Sigmoid colon (tissue), 7 donors: ENCODE data around the gene TEX264. TPM values are rescaled to one million over a fixed set of nuclear protein-coding genes. Genes with fewer than 3 reads are reported as not detected.

Experiments used
- DNase-seq: peaks from one replicate; pipeline ENCODE4 v3.0.0-alpha.2; 2019
- H3K27ac ChIP-seq, 4 donors: fragments of 200-600 bp; sonication (generic); one replicate each; pipeline ENCODE4 v1.5.1; 2016 to 2019; ENCODE audit warnings: mild to moderate bottlenecking in 1 of 4
- H3K27me3 ChIP-seq, 3 donors: fragments of 200-600 bp; sonication (generic); one replicate each; pipeline ENCODE4 v1.5.1; 2019; ENCODE audit warnings: mild to moderate bottlenecking in 1 of 3
- H3K36me3 ChIP-seq, 4 donors: fragments of 200-600 bp; sonication (generic); one replicate each; pipeline ENCODE4 v1.5.1; 2016 to 2019
- H3K4me1 ChIP-seq, 4 donors: fragments of 200-600 bp; sonication (generic); one replicate each; pipeline ENCODE4 v1.5.1; 2017 to 2019
- H3K4me3 ChIP-seq, 4 donors: fragments of 200-600 bp; sonication (generic); one replicate each; pipeline ENCODE4 v1.5.1; 2017 to 2019; ENCODE audit warnings: mild to moderate bottlenecking in 2 of 4, moderate library complexity in 1 of 4
- H3K9me3 ChIP-seq, 4 donors: fragments of 200-600 bp in 3 of 4; sonication (generic) in 3 of 4; one replicate each; pipeline versions ENCODE4 v1.5.1 to v1.6.1; 2013 to 2019
- EP300 ChIP-seq, 4 donors: sonication (generic); formaldehyde crosslinking; IDR thresholded peaks; one replicate each; pipeline ENCODE4 v1.6.1; 2017; ENCODE audit warnings: antibody characterized with exemption in 4 of 4
- POLR2A ChIP-seq, 2 donors: fragments of 450-650 bp; IDR thresholded peaks; one replicate each; pipeline ENCODE4 v1.6.1; 2016; ENCODE audit warnings: antibody characterized with exemption in 2 of 2, mild to moderate bottlenecking in 2 of 2, moderate library complexity in 2 of 2
- POLR2AphosphoS5 ChIP-seq, 4 donors: sonication (generic); formaldehyde crosslinking; IDR thresholded peaks; one replicate each; pipeline ENCODE4 v1.6.1; 2017; ENCODE audit warnings: antibody characterized with exemption in 4 of 4
- WGBS, 2 donors: extraction: QIAGEN DNeasy Blood & Tissue Kit; methylation state at CpG; one replicate each; pipeline ENCODE4 v1.1.7; 2013; 5-methylcytosine and 5-hydroxymethylcytosine counted together
- intact Hi-C: fragments of 100-400 bp; cut with DNase I; formaldehyde crosslinking; loops from one replicate; pipeline ENCODE4 v1.15.1; 2023
- polyA plus RNA-seq, 3 donors: library from polyadenylated mRNA; stranded (reverse); fragments of 200-250 nt; gene quantifications; one replicate each; pipeline ENCODE4 v1.2.3, GENCODE V29; 2013
- total RNA-seq, 4 donors: library from RNA; depleted of rRNA; stranded (reverse); fragments of >200 nt; gene quantifications; one replicate each; pipeline ENCODE4 v1.1.0, GENCODE V29; 2016
- TF ChIP-seq, protein P1 (sequence below), 4 experiments: fragments of 450-650 bp in 3 of 4; fragments of 200-600 bp in 1 of 4; IDR thresholded peaks; one replicate each; pipeline ENCODE4 v1.5.1; 2016 to 2019; ENCODE audit warnings: antibody characterized with exemption in 4 of 4, mild to moderate bottlenecking in 3 of 4, moderate library complexity in 2 of 4
- donor health status: healthy with polysubstance abuse.
- donor health status: Bipolar disorder and iron deficiency.
- donor health status: healthy.

The TEX264 gene
- total and polyA plus RNA-seq, 7 donors, result 23.4 to 79.7 (median 69.3) TPM

DNA sequence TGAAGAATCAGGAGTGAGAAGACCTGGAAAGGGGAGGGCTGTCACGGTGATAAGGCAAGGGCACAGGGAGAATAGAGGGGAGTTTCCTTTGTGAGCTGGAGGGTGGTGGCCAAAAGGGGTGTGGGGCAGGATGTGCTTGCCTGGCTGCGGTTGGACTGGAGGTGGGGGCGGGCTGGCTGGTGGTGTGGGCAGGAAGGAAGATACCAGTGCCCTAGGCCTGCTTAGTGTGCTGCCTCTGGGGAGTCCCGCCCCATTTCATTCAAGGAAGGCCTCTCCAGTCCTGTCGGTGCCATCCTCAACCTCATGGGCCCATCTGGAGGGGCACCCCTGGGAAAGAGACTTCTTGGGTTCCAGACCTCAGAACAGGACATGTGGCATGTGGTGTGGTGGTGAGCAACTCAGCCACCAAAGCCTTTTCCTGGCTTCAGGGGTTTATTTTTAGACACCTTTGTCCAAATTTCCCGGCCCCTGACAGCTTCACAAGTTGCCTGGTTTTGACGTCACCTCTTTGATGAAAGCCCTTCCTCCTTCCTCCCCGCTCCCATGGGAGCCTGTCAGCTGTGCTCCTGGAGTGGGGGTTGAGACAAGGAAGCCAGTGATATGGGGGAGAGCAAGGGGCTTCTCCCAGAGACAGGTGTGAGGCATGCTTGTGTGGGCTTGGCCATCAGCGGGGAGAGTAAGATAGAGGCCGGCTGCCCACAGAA, 15.6 kb downstream of the TEX264 start:
- 52 to 84% methylated on average over 10 of the region's 10 CpGs for WGBS, 2 donors
- H3K27ac ChIP-seq, result peak overlapping the region in 3 of 4 donors; percentile 39 to 73 (median 47)
- TF ChIP-seq EP300 (IDR thresholded peaks at IDR 0.05) (peak in 1 of 4 donors; percentile 26), POLR2A (IDR thresholded peaks at IDR 0.05) (no peak), POLR2AphosphoS5 (IDR thresholded peaks at IDR 0.05) (peak in 1 of 4 donors; percentile 30)
- TF ChIP-seq, protein P1, sequence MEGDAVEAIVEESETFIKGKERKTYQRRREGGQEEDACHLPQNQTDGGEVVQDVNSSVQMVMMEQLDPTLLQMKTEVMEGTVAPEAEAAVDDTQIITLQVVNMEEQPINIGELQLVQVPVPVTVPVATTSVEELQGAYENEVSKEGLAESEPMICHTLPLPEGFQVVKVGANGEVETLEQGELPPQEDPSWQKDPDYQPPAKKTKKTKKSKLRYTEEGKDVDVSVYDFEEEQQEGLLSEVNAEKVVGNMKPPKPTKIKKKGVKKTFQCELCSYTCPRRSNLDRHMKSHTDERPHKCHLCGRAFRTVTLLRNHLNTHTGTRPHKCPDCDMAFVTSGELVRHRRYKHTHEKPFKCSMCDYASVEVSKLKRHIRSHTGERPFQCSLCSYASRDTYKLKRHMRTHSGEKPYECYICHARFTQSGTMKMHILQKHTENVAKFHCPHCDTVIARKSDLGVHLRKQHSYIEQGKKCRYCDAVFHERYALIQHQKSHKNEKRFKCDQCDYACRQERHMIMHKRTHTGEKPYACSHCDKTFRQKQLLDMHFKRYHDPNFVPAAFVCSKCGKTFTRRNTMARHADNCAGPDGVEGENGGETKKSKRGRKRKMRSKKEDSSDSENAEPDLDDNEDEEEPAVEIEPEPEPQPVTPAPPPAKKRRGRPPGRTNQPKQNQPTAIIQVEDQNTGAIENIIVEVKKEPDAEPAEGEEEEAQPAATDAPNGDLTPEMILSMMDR (IDR thresholded peaks at IDR 0.05), result no peak
- H3K27me3 ChIP-seq, result no peaks in the 10 kb centered on the region
- intact Hi-C loops, result no loop called here
- no peak for DNase-seq
- peaks cover 7 to 72% (median 30%) of the 10 kb centered on the region in 4 donors for H3K36me3 ChIP-seq
- no peak overlapping the region for H3K4me3 ChIP-seq
- H3K4me1 ChIP-seq, result peaks cover 0 to 21% (median 9%) of the 10 kb centered on the region in 4 donors
- no peaks in the 10 kb centered on the region for H3K9me3 ChIP-seq

GRCh38 chr3:51687431-51688205, 16.6 kb downstream of the TEX264 start:
- peaks cover 0 to 11% (median 4%) of the 10 kb centered on the region in 4 donors for H3K4me1 ChIP-seq
- 90 to 93% methylated on average over 14 of the region's 14 CpGs for WGBS, 2 donors
- TF ChIP-seq POLR2AphosphoS5 (IDR thresholded peaks at IDR 0.05) (no peak), POLR2A (IDR thresholded peaks at IDR 0.05) (no peak)
- no peak overlapping the region for H3K4me3 ChIP-seq
- intact Hi-C loops, result no loop called here
- peak overlapping the region in 3 of 4 donors; percentile 4 to 73 (median 39) for H3K27ac ChIP-seq
- DNase-seq, result no peak
- H3K27me3 ChIP-seq, result no peaks in the 10 kb centered on the region
- H3K9me3 ChIP-seq, result no peaks in the 10 kb centered on the region
- peaks cover 7 to 81% (median 36%) of the 10 kb centered on the region in 4 donors for H3K36me3 ChIP-seq

GRCh38 chr3:51688206-51688600, 17.2 kb downstream of the TEX264 start:
- peaks cover 7 to 87% (median 41%) of the 10 kb centered on the region in 4 donors for H3K36me3 ChIP-seq
- no peaks in the 10 kb centered on the region for H3K27me3 ChIP-seq
- no peak overlapping the region for H3K27ac ChIP-seq
- no peak overlapping the region for H3K4me3 ChIP-seq
- DNase-seq, result no peak
- H3K4me1 ChIP-seq, result peaks cover 0 to 10% (median 4%) of the 10 kb centered on the region in 4 donors
- TF ChIP-seq POLR2A (IDR thresholded peaks at IDR 0.05) (no peak), EP300 (IDR thresholded peaks at IDR 0.05) (no peak), POLR2AphosphoS5 (IDR thresholded peaks at IDR 0.05) (no peak)
- TF ChIP-seq, protein P1 (IDR thresholded peaks at IDR 0.05), result no peak
- 91 to 92% methylated on average over 3 of the region's 3 CpGs for WGBS, 2 donors
- intact Hi-C loops, result no loop called here
- no peaks in the 10 kb centered on the region for H3K9me3 ChIP-seq

DNA sequence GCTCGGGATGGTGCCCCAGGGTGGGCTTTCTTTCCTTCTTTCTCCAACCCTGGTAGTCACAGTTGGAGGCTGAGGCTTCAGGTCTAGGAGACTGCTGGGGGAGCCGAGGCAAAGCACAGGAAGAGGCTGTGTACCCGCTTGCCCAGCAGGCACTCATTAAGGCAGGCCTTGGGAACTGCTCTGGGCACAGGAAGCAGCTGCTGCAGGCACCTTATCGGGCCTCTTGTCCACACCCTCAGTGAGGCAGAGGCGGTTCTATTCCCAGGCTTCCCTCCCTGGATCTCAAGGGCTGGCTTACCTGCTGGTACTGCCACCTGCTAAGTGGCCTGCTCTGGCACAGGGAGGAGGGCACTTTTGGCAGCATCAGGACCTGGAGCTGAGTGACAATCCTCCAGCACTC, 20.0 kb downstream of the TEX264 start:
- Histone ChIP-seq H3K4me3 (no peak overlapping the region), H3K27me3 (no peaks in the 10 kb centered on the region), H3K4me1 (peaks cover 0 to 6% (median 2%) of the 10 kb centered on the region in 4 donors), H3K27ac (no peak overlapping the region), H3K36me3 (peaks cover 0 to 89% (median 27%) of the 10 kb centered on the region in 4 donors), H3K9me3 (no peaks in the 10 kb centered on the region)
- TF ChIP-seq POLR2AphosphoS5 (IDR thresholded peaks at IDR 0.05) (no peak), EP300 (IDR thresholded peaks at IDR 0.05) (no peak)
- TF ChIP-seq, protein P1 (IDR thresholded peaks at IDR 0.05), result no peak
- intact Hi-C loops, result no loop called here
- WGBS, 2 donors, result 72 to 80% methylated on average over 5 of the region's 5 CpGs
- no peak for DNase-seq

DNA sequence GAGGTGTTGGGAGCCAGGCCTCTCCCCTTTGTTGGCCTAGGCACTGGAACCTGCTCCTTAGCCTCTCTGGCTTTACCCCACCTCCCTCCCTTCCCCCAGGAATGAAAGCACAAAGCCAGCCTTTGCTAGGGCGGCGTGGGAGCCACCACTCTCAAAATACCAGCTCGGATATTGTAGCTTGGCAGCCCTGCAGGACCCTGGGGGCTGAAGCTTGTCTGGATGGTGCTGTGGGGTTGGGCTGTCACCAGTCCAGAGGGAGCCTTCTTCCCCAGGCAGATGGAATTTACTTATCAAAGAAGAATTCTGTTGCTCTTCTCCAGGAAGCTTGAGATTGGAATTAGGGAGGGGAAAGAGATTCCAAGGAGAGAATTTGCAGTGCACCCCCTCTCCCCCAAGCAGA, 20.9 kb downstream of the TEX264 start:
- H3K36me3 ChIP-seq, result peaks cover 0 to 89% (median 25%) of the 10 kb centered on the region in 4 donors
- TF ChIP-seq, protein P1 (IDR thresholded peaks at IDR 0.05), result no peak
- no peak for TF ChIP-seq EP300 (IDR thresholded peaks at IDR 0.05)
- no peak for TF ChIP-seq POLR2AphosphoS5 (IDR thresholded peaks at IDR 0.05)
- no peak for TF ChIP-seq POLR2A (IDR thresholded peaks at IDR 0.05)
- no peaks in the 10 kb centered on the region for H3K27me3 ChIP-seq
- H3K4me3 ChIP-seq, result no peak overlapping the region
- intact Hi-C loops, result no loop called here
- WGBS, 2 donors, result 87 to 92% methylated on average over 3 of the region's 3 CpGs
- no peaks in the 10 kb centered on the region for H3K9me3 ChIP-seq
- H3K4me1 ChIP-seq, result peaks cover 0 to 3% (median 0%) of the 10 kb centered on the region in 4 donors
- no peak overlapping the region for H3K27ac ChIP-seq
- DNase-seq, result no peak
